GM12864 (cell line): ENCODE data around the gene ZNF516.

ENCODE experiments used
- DNase-seq: peaks from one replicate; pipeline ENCODE4 v3.0.0-alpha.2; 2011; ENCODE audit warnings: low read depth
- H3K4me3 ChIP-seq: 2 replicates; pipeline ENCODE4 v1.5.1; 2011; ENCODE audit warnings: mild to moderate bottlenecking, low read depth, low read length, control low read depth
- TF ChIP-seq, protein P1 (sequence below): IDR thresholded peaks from 2 replicates; pipeline ENCODE4 v1.5.1; 2011; ENCODE audit warnings: low read depth, mild to moderate bottlenecking, moderate library complexity, low read length, control low read depth, inconsistent platforms; ENCODE audit errors: missing control alignments

ZNF516 gene

DNA sequence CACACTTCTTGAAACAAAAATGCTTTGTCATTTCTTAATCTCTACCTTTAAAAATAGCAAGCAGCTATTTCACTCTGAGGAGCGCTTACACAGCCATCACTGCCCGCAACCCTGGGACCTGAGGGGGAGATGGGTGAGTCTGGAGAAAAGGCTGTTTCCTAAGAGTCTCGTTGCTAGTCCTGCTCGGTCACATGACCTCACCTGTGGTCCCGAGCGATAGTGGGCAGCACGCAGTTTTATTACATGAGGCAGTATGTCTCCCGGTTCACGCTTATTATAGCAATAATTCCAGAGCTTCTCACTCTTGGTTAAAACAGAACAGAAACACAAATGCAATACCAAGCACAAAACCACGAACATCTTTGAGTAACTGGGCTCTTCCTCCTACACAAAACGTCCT, 105.3 kb downstream of the ZNF516 start:
- TF ChIP-seq, protein P1, sequence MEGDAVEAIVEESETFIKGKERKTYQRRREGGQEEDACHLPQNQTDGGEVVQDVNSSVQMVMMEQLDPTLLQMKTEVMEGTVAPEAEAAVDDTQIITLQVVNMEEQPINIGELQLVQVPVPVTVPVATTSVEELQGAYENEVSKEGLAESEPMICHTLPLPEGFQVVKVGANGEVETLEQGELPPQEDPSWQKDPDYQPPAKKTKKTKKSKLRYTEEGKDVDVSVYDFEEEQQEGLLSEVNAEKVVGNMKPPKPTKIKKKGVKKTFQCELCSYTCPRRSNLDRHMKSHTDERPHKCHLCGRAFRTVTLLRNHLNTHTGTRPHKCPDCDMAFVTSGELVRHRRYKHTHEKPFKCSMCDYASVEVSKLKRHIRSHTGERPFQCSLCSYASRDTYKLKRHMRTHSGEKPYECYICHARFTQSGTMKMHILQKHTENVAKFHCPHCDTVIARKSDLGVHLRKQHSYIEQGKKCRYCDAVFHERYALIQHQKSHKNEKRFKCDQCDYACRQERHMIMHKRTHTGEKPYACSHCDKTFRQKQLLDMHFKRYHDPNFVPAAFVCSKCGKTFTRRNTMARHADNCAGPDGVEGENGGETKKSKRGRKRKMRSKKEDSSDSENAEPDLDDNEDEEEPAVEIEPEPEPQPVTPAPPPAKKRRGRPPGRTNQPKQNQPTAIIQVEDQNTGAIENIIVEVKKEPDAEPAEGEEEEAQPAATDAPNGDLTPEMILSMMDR = no peak
- no peak for DNase-seq
- no peak overlapping the region for H3K4me3 ChIP-seq

DNA sequence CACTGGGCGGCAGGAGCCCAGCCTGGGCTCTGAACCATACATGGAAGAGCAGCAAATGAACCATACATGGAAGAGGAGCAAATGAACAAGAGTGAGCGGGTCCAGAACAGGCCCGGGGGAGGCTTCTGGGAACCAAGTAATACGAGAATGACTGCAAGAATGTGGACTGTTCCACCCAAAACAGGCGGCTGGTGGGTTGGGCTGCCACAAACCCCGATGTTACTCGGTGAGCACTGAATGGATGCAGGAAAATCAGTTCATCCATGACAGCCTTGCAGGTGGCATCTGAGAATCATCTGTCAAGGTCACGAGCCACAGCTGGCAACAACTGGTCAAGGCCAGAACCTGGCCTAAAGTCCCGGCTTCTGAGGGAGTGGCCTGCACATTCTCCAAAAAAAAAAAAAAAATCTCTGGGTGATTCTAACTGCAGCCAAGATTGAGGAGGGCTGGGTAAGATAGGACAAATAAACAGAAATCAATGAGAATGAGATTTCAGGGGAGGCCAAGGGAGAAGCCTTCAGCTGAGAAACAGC, 106.1 kb downstream of the ZNF516 start:
- TF ChIP-seq, protein P1 = no peak
- H3K4me3 ChIP-seq = no peak overlapping the region
- DNase-seq = no peak

DNA sequence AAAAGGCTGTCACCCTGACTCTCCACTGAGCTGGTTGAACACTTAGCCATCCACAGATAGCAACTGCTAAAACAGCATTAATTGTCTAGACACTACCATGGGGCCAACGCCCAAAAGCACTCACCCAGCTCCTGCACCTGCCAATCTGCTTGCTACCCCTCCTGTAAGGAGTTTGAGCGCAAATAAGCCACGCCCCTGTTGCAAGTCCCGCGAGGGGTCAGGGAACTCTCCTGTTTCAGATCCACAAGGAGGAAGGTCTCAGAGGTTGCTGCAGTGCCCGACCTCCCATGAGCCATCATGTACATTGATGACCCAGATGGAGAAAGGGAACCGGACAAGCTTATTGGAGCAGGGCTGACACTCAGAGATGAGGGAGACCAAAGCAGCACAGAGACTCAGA, 106.8 kb downstream of the ZNF516 start:
- TF ChIP-seq, protein P1 = no peak
- no peak overlapping the region for H3K4me3 ChIP-seq
- DNase-seq = no peak

DNA sequence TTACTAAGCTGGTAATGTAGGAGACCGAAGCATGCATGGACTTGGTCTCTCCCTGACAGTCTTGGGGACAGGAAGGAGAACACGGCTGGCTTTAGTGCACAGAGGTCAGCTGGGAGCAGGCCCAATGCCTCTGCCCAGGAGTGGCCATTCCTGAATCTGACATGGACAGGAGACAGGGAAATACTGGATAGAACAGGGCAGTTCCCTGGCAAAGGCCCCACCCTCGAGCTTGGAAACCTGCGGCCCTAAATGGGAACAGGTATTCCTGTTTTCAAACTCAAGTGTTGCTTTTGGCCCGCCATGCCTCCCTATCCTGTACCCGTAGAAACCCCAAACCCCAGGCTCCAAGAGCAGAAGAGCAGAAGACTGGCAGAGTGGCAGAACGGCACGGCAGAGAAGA, 107.4 kb downstream of the ZNF516 start:
- TF ChIP-seq, protein P1 = no peak
- H3K4me3 ChIP-seq = no peak overlapping the region

DNA sequence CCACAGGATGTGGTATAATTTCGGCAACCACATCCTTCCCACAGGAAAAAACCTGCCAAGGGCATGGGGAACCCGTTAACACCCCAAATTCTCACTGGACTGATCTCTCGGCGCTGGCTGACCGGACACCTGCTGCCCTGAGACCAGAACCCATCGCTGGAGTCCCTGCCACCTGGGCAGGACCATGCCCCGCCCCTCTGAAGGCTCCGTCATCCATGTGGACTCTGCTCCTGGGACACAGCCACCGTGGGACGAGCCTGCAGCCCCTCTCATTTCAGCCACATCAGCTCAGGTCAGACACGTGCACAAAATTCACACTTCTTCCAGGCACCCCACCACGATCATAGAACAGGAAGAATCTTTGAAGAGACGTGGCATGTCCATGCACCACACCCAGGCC, 108.2 kb downstream of the ZNF516 start:
- TF ChIP-seq, protein P1 = no peak
- no peak for DNase-seq
- no peak overlapping the region for H3K4me3 ChIP-seq

More for the DNA sequence above, 107.4 kb downstream of the ZNF516 start:
- no peak for DNase-seq

DNA sequence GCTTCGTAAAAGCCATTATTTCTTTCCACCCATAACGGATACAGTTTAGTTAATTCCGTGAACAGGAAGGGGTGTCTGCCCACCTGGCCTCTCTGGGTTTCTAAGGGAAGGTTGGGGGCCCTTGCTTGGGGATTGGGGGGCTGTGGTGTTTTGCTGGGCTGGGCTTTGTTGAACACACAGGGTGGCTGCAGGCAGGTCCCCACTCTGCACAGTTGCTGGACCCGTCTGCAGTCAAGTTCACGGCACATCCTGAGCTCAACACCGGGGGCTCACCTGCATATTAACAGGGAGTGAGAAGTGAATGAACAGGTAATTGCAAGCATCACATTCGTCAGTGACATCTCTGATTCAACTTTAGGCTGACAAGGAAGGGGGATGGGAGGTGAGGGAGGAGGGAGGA, 109.0 kb downstream of the ZNF516 start:
- no peak for DNase-seq
- TF ChIP-seq, protein P1 = no peak
- H3K4me3 ChIP-seq = no peak overlapping the region

DNA sequence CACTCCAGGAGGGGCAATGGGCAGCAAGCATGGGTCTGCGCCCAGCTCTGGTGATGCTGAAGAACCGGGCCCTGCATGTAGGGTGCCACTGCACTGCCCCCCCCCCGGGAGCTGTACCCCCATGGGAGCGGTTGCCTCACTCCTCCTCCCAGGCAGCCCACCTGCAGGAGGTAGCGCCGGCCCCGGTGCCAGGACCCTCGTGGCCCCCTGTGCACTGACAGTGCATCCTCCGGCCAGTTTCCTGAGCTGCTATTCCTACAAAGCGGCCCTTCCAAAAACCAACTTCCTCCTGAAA, 109.4 kb downstream of the ZNF516 start:
- no peak for DNase-seq
- TF ChIP-seq, protein P1 = no peak
- H3K4me3 ChIP-seq = no peak overlapping the region
